Occipital lobe (tissue), 2 donors: ENCODE data around the gene XYLT2. TPM values are rescaled to one million over a fixed set of nuclear protein-coding genes. Genes with fewer than 3 reads are reported as not detected.
A peak's percentile ranks its signal among the peaks of the same experiment; 100 is the strongest.

ENCODE experiments used
- DNase-seq: peaks from one replicate; lab custom pipeline; 2025; lab: John Stamatoyannopoulos, UW
- total RNA-seq: library from RNA; depleted of rRNA; stranded (reverse); fragments of >200 nt; gene quantifications from one replicate; pipeline ENCODE4 v1.2.3, GENCODE V29; 2014

XYLT2 gene
- total RNA-seq, 1 donor from 2014 or later = 7.5 TPM

GRCh38 chr17:50348522-50349242 is 2.8 kb downstream of the XYLT2 start:
- DNase-seq = no peak

GRCh38 chr17:50349243-50349600 is 3.3 kb downstream of the XYLT2 start:
- DNase-seq = no peak

GRCh38 chr17:50350733-50351132 is 4.8 kb downstream of the XYLT2 start:
- DNase-seq = no peak

GRCh38 chr17:50352072-50352692 is 6.3 kb downstream of the XYLT2 start:
- no peak for DNase-seq

- no peak for DNase-seq
Measured at GRCh38 chr17:50352693-50353599, 7.0 kb downstream of the XYLT2 start.

- DNase-seq = no peak
Measured at GRCh38 chr17:50353600-50354195, 7.8 kb downstream of the XYLT2 start.

- DNase-seq = no peak
Measured at GRCh38 chr17:50354198-50354597, 8.3 kb downstream of the XYLT2 start.

- DNase-seq = no peak
Measured at GRCh38 chr17:50354776-50355175, 8.8 kb downstream of the XYLT2 start.

GRCh38 chr17:50355336-50355700 is 9.4 kb downstream of the XYLT2 start:
- DNase-seq = no peak

- no peak for DNase-seq
Measured at GRCh38 chr17:50355701-50356341, 9.9 kb downstream of the XYLT2 start.

- no peak for DNase-seq
Measured at GRCh38 chr17:50356418-50356817, 10.5 kb downstream of the XYLT2 start.

- no peak for DNase-seq
Measured at GRCh38 chr17:50356892-50357510, 11.1 kb downstream of the XYLT2 start.

GRCh38 chr17:50358177-50358576 is 12.3 kb downstream of the XYLT2 start:
- no peak for DNase-seq

GRCh38 chr17:50359005-50359699 is 13.2 kb downstream of the XYLT2 start:
- no peak for DNase-seq

GRCh38 chr17:50359998-50360461 is 14.1 kb downstream of the XYLT2 start:
- no peak for DNase-seq

GRCh38 chr17:50360486-50361115 is 14.7 kb downstream of the XYLT2 start:
- no peak for DNase-seq

- DNase-seq = peak; percentile 37
Measured at GRCh38 chr17:50361561-50362480, 15.9 kb downstream of the XYLT2 start.

- no peak for DNase-seq
Measured at GRCh38 chr17:50362661-50363060, 16.7 kb downstream of the XYLT2 start.
